PFSK-1 (cell line): ENCODE results near the gene ADGRL4. TPM values are rescaled to one million over a fixed set of nuclear protein-coding genes. Genes with fewer than 3 reads are reported as not detected.

ENCODE experiments used
- FOXP2 ChIP-seq: optimal IDR thresholded peaks from 2 replicates; pipeline ENCODE3; 2011; ENCODE audit warnings: borderline replicate concordance, control low read depth, inconsistent platforms; ENCODE audit not compliant: insufficient read depth; ENCODE audit errors: extremely low read length, extremely low read depth
- POLR2AphosphoS5 ChIP-seq: IDR thresholded peaks from 2 replicates; pipeline ENCODE4 v1.6.1; 2012; ENCODE audit warnings: low read depth, mild to moderate bottlenecking, control low read depth, low read length, moderate library complexity
- SIN3A ChIP-seq: IDR thresholded peaks from 2 replicates; pipeline ENCODE4 v1.6.1; 2012; ENCODE audit warnings: mild to moderate bottlenecking, low read length, moderate library complexity, borderline replicate concordance; ENCODE audit not compliant: insufficient read depth
- TAF1 ChIP-seq: IDR thresholded peaks from 2 replicates; pipeline ENCODE4 v1.6.1; 2012; ENCODE audit warnings: low read length, control low read depth, borderline replicate concordance; ENCODE audit not compliant: insufficient read depth
- polyA plus RNA-seq: library from polyadenylated mRNA; unstranded; fragments of >200 nt; gene quantifications from one replicate; pipeline ENCODE4 v1.2.1, GENCODE V29; 2012; ENCODE audit warnings: low read depth, missing spikeins; ENCODE audit not compliant: insufficient read length
- TF ChIP-seq, protein P1 (sequence below), 2 experiments: IDR thresholded peaks; 2 replicates each; pipeline versions ENCODE4 v1.6.1 to v1.8.0; 2011 to 2012; ENCODE audit warnings: low read depth in 2 of 2, low read length in 2 of 2, control low read depth in 1 of 2, inconsistent platforms in 1 of 2, mild to moderate bottlenecking in 1 of 2, moderate library complexity in 1 of 2; ENCODE audit not compliant: insufficient read depth in 1 of 2

ADGRL4 gene
- not detected for polyA plus RNA-seq

GRCh38 chr1:79006564-79006963 lies at the start of gene ADGRL4:
Gene ADGRL4, minus strand, starts transcription at chr1:79006730. Its CDS starts 76 bp downstream, at chr1:79006654.
- TF ChIP-seq, protein P1, sequence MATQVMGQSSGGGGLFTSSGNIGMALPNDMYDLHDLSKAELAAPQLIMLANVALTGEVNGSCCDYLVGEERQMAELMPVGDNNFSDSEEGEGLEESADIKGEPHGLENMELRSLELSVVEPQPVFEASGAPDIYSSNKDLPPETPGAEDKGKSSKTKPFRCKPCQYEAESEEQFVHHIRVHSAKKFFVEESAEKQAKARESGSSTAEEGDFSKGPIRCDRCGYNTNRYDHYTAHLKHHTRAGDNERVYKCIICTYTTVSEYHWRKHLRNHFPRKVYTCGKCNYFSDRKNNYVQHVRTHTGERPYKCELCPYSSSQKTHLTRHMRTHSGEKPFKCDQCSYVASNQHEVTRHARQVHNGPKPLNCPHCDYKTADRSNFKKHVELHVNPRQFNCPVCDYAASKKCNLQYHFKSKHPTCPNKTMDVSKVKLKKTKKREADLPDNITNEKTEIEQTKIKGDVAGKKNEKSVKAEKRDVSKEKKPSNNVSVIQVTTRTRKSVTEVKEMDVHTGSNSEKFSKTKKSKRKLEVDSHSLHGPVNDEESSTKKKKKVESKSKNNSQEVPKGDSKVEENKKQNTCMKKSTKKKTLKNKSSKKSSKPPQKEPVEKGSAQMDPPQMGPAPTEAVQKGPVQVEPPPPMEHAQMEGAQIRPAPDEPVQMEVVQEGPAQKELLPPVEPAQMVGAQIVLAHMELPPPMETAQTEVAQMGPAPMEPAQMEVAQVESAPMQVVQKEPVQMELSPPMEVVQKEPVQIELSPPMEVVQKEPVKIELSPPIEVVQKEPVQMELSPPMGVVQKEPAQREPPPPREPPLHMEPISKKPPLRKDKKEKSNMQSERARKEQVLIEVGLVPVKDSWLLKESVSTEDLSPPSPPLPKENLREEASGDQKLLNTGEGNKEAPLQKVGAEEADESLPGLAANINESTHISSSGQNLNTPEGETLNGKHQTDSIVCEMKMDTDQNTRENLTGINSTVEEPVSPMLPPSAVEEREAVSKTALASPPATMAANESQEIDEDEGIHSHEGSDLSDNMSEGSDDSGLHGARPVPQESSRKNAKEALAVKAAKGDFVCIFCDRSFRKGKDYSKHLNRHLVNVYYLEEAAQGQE (IDR thresholded peaks at IDR 0.05; ENCODE audit: insufficient read depth in 1 of 2, low read depth in 2 of 2, low read length in 2 of 2): no peak
- TF ChIP-seq FOXP2: no peak
- TF ChIP-seq SIN3A: no peak
- TF ChIP-seq POLR2AphosphoS5: no peak
- no peak for TF ChIP-seq TAF1

- TF ChIP-seq FOXP2 (no peak), SIN3A (no peak), POLR2AphosphoS5 (no peak), TAF1 (no peak)
- TF ChIP-seq, protein P1 (IDR thresholded peaks at IDR 0.05; ENCODE audit: insufficient read depth in 1 of 2, low read depth in 2 of 2, low read length in 2 of 2): no peak
Measured at GRCh38 chr1:79055856-79056255, 49.3 kb upstream of the ADGRL4 start.

DNA sequence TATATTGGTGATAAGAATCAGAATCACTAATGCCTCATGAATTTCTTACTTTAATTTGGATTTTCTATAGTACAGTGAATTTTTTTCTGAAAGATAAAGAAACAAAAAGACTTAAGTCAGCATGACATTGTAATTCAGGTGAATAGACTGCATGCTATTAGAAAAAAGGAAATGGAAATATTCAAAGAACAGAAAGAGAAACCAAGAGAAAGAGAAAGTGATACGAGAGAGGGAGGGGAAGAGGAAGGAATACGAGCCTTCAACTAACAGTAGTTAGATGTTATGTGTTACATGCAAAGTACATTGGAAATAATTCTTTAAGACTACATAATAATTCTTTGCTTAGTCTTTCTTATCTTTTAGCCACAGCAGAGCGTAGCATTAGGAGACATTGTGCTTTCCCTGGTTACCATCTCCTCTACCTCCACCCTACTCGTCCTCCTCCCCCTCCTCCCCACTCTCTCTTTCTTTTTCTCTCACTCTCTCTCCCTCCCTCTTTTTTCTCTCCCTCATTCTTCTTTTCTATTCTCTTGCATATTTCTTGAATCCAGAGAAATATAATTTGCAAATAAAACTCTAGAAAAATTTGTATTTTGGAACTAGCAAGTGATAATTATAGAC lies 46.4 kb upstream of the ADGRL4 start:
- TF ChIP-seq SIN3A (no peak), FOXP2 (no peak), POLR2AphosphoS5 (no peak), TAF1 (no peak)
- TF ChIP-seq, protein P1 (IDR thresholded peaks at IDR 0.05; ENCODE audit: insufficient read depth in 1 of 2, low read depth in 2 of 2, low read length in 2 of 2): no peak

GRCh38 chr1:79044974-79045650 lies 38.6 kb upstream of the ADGRL4 start:
- TF ChIP-seq, protein P1 (IDR thresholded peaks at IDR 0.05; ENCODE audit: insufficient read depth in 1 of 2, low read depth in 2 of 2, low read length in 2 of 2): no peak

DNA sequence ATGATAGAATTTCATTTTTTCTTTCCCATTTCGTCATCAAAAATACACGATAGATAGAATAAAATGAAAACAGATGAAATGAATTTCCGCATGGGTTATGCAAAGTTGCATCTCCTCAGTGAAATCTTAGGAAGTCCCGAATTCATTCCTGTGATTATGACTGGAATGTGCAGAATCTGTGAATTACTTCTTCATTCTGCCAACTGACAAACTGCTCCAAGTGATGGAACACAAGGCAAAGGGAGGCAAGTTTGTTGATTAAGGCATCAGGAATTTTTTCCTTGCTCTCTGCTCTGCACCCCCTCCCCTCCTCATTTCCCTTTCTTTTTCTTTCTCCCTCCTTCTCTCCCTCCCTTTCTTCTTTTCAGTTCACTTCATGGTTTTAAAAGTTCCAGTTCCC lies 37.0 kb upstream of the ADGRL4 start:
- no peak for TF ChIP-seq SIN3A
- TF ChIP-seq, protein P1 (IDR thresholded peaks at IDR 0.05; ENCODE audit: insufficient read depth in 1 of 2, low read depth in 2 of 2, low read length in 2 of 2): no peak
- no peak for TF ChIP-seq FOXP2
- TF ChIP-seq POLR2AphosphoS5: no peak
- no peak for TF ChIP-seq TAF1
